PC-3 (cell line): Measurements from ENCODE around the gene TECPR2. TPM values are rescaled to one million over a fixed set of nuclear protein-coding genes. Genes with fewer than 3 reads are reported as not detected.

Source experiments
- ATAC-seq: fragments of 200-7000 bp; cut with Tn5 transposase; 2 replicates; pipeline ENCODE4 v1.9.1; 2020; ENCODE audit warnings: mild to moderate bottlenecking, moderate library complexity
- BruUV-seq: library from RNA; stranded (reverse); fragments of 400-500 nt; replicated peaks from 2 replicates; lab custom pipeline; 2021; lab: Mats Ljungman, UMichigan
- CTCF ChIA-PET: fragments of 300-600 bp; sonication (Branson Sonifier 250); formaldehyde crosslinking; loops from one replicate; lab custom pipeline; 2022; ENCODE audit warnings: antibody characterized with exemption; lab: Charles Lee
- POLR2A ChIA-PET: fragments of 300-600 bp; sonication (Branson Sonifier 250); formaldehyde crosslinking; loops from one replicate; lab custom pipeline; 2022; ENCODE audit warnings: antibody characterized with exemption; ENCODE audit not compliant: unreplicated experiment; lab: Charles Lee
- DNase-seq: peaks from one replicate; pipeline ENCODE4 v3.0.0-alpha.2; 2015
- H2AFZ ChIP-seq: fragments of 300-600 bp; sonication (generic); 2 replicates; pipeline ENCODE4 v1.6.0; 2016; ENCODE audit warnings: antibody characterized with exemption, low read length
- H3F3A ChIP-seq: fragments of 300-600 bp; sonication (generic); one replicate; pipeline ENCODE4 v1.6.0; 2017; ENCODE audit warnings: antibody characterized with exemption, low read length, control low read depth, mild to moderate bottlenecking; ENCODE audit not compliant: unreplicated experiment
- H3K27ac ChIP-seq: fragments of 300-600 bp; sonication (generic); 2 replicates; pipeline ENCODE4 v1.5.1; 2016; ENCODE audit warnings: mild to moderate bottlenecking, low read length
- H3K27me3 ChIP-seq: fragments of 300-600 bp; sonication (generic); 2 replicates; pipeline ENCODE4 v1.6.1; 2016; ENCODE audit warnings: low read length, mixed read lengths
- H3K36me3 ChIP-seq: fragments of 300-600 bp; sonication (generic); 2 replicates; pipeline ENCODE4 v1.6.1; 2016; ENCODE audit warnings: low read depth, mixed run types, low read length, mixed read lengths
- H3K4me1 ChIP-seq: fragments of 300-600 bp; sonication (generic); 2 replicates; pipeline ENCODE4 v1.5.1; 2016; ENCODE audit warnings: low read length; ENCODE audit not compliant: insufficient read depth
- H3K4me2 ChIP-seq: fragments of 300-600 bp; sonication (generic); 2 replicates; pipeline ENCODE4 v1.6.0; 2016; ENCODE audit warnings: low read length
- H3K4me3 ChIP-seq: fragments of 300-600 bp; sonication (generic); 2 replicates; pipeline ENCODE4 v1.5.1; 2016; ENCODE audit warnings: mild to moderate bottlenecking, low read length, mixed read lengths
- H3K79me2 ChIP-seq: fragments of 300-600 bp; sonication (generic); 2 replicates; pipeline ENCODE4 v1.6.1; 2017; ENCODE audit warnings: low read length, mixed read lengths
- H3K9ac ChIP-seq: fragments of 300-600 bp; sonication (generic); 2 replicates; pipeline ENCODE4 v1.6.0; 2016; ENCODE audit warnings: mild to moderate bottlenecking, low read length
- H3K9me2 ChIP-seq: fragments of 300-600 bp; sonication (generic); replicated peaks from 2 replicates; pipeline ENCODE4 v1.6.1; 2016; ENCODE audit warnings: mixed run types, low read length, mixed read lengths
- H3K9me3 ChIP-seq: fragments of 300-600 bp; sonication (generic); 2 replicates; pipeline ENCODE4 v1.6.1; 2016; ENCODE audit warnings: low read length, mixed read lengths
- H4K20me1 ChIP-seq: fragments of 300-600 bp; sonication (generic); 2 replicates; pipeline ENCODE4 v1.6.1; 2016; ENCODE audit warnings: low read length, mixed read lengths
- EZH2 ChIP-seq: fragments of 300-600 bp; sonication (generic); IDR thresholded peaks from one replicate; pipeline ENCODE4 v1.6.1; 2017; ENCODE audit warnings: antibody characterized with exemption, mild to moderate bottlenecking, low read length; ENCODE audit not compliant: unreplicated experiment
- EZH2phosphoT487 ChIP-seq: fragments of 300-600 bp; sonication (generic); IDR thresholded peaks from 2 replicates; pipeline ENCODE4 v1.6.1; 2018; ENCODE audit warnings: mild to moderate bottlenecking, antibody characterized with exemption, low read length, borderline replicate concordance
- intact Hi-C: fragments of 100-400 bp; cut with micrococcal nuclease; formaldehyde crosslinking; loops from 2 replicates; pipeline ENCODE4 v1.9.0; 2023
- total RNA-seq: library from RNA; depleted of rRNA; stranded (reverse); fragments of >200 nt; gene quantifications from 2 replicates; pipeline ENCODE4 v1.2.3, GENCODE V29; 2014
- TF ChIP-seq, protein P1 (sequence below): fragments of 300-600 bp; sonication (generic); conservative IDR thresholded peaks from 2 replicates; pipeline ENCODE4 v1.5.1; 2017; ENCODE audit warnings: antibody characterized with exemption, low read depth, mild to moderate bottlenecking, low read length

TECPR2 gene
- total RNA-seq, 1 experiment from 2014 or later: 15.7 TPM

DNA sequence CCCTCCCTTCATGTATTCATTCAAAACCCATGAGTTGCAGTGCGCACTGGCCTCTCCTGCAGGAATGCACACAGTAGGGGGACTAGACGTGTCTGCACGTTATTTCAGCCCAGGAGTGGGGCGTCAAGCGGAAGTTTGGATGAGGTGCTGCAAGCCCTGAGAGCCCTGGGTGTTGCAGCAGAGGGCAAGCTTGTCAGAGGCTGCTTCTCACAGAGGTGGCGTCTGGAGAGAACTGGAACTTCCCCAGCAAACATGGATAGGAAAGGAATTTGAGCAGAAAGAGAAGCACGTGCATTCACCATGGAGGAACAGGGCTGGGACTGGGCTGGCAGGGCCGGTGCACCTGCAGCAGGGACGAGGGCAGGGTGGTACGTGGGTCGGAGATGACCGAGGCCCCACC, 64.9 kb downstream of the TECPR2 start:
- TF ChIP-seq EZH2phosphoT487: no peak
- TF ChIP-seq, protein P1, sequence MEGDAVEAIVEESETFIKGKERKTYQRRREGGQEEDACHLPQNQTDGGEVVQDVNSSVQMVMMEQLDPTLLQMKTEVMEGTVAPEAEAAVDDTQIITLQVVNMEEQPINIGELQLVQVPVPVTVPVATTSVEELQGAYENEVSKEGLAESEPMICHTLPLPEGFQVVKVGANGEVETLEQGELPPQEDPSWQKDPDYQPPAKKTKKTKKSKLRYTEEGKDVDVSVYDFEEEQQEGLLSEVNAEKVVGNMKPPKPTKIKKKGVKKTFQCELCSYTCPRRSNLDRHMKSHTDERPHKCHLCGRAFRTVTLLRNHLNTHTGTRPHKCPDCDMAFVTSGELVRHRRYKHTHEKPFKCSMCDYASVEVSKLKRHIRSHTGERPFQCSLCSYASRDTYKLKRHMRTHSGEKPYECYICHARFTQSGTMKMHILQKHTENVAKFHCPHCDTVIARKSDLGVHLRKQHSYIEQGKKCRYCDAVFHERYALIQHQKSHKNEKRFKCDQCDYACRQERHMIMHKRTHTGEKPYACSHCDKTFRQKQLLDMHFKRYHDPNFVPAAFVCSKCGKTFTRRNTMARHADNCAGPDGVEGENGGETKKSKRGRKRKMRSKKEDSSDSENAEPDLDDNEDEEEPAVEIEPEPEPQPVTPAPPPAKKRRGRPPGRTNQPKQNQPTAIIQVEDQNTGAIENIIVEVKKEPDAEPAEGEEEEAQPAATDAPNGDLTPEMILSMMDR: no peak
- H2AFZ ChIP-seq: no peak overlapping the region
- H3K4me1 ChIP-seq: no peaks in the 10 kb centered on the region
- ATAC-seq (no peak), DNase-seq (no peak)
- BruUV-seq: no TSS peak
- intact Hi-C loops: no loop called here
- no peaks in the 10 kb centered on the region for H3K9me2 ChIP-seq
- H3K27me3 ChIP-seq: no peaks in the 10 kb centered on the region
- CTCF ChIA-PET: no interaction called here
- POLR2A ChIA-PET: interaction anchor here (0.7 kb wide), 1 partner anchor 76 kb away, joined by 3 read pairs; no protein-coding TSS in a partner anchor
- H3K9me3 ChIP-seq: no peaks in the 10 kb centered on the region
- no peak overlapping the region for H3K9ac ChIP-seq
- no peaks in the 10 kb centered on the region for H3K79me2 ChIP-seq
- H3K4me3 ChIP-seq: no peak overlapping the region
- no peaks in the 10 kb centered on the region for H3F3A ChIP-seq
- H3K27ac ChIP-seq: no peak overlapping the region
- no peaks in the 10 kb centered on the region for H4K20me1 ChIP-seq
- no peak overlapping the region for H3K4me2 ChIP-seq
- H3K36me3 ChIP-seq: peaks cover 8% of the 10 kb centered on the region; the same call in 1 of the 2 replicates

DNA sequence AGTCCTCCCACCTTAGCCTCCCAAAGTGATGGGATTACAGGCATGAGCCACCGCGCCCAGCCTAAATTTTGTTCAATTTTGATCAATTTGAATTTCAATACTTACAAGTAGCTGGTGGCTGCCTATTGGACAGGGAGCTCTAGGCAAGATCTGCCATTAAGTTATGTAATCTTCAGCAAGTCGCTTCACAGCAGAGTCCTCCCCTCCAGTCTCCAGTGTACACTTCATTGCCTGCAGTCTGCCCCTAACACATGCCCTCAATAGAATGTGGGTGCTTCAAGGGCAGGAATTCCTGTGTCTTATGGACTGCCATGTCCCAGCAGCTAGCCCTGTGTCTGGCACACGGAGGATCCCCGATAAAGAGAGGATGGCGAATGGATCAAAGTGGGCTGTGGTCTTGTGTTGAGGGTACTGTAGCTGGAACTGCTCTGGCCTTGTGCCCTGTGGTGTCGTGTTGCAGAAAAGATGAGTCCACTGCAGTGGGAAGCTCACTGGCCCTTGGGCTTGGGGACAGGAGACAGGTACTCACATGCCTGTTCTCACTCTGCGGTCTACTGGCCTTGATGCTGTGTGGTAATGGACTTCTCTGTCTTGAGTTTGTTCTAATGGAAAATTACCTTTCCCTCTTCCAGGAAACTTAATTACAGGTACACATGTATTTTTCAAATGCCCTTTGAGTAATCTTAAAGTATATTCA, 67.6 kb downstream of the TECPR2 start:
- H3K79me2 ChIP-seq: no peaks in the 10 kb centered on the region
- CTCF ChIA-PET: interaction anchor here (0.6 kb wide), 1 partner anchor 149 kb away, joined by 8 read pairs; no protein-coding TSS in a partner anchor
- peaks cover 8% of the 10 kb centered on the region; the same call in 1 of the 2 replicates for H3K36me3 ChIP-seq
- intact Hi-C loops: no loop called here
- H3K4me3 ChIP-seq: no peak overlapping the region
- no peak overlapping the region for H3K9ac ChIP-seq
- no peaks in the 10 kb centered on the region for H3K9me2 ChIP-seq
- BruUV-seq: no TSS peak
- ATAC-seq (peak; percentile 43; the same call in 1 of the 2 replicates), DNase-seq (no peak)
- no peaks in the 10 kb centered on the region for H3F3A ChIP-seq
- no peaks in the 10 kb centered on the region for H3K9me3 ChIP-seq
- H3K4me1 ChIP-seq: no peaks in the 10 kb centered on the region
- POLR2A ChIA-PET: interaction anchor here (0.6 kb wide), 1 partner anchor 46 kb away, joined by 12 read pairs; no protein-coding TSS in a partner anchor
- no peak overlapping the region for H2AFZ ChIP-seq
- no peak overlapping the region for H3K27ac ChIP-seq
- TF ChIP-seq, protein P1: no peak
- no peak for TF ChIP-seq EZH2
- no peak for TF ChIP-seq EZH2phosphoT487
- H4K20me1 ChIP-seq: no peaks in the 10 kb centered on the region
- no peak overlapping the region for H3K4me2 ChIP-seq
- no peaks in the 10 kb centered on the region for H3K27me3 ChIP-seq

DNA sequence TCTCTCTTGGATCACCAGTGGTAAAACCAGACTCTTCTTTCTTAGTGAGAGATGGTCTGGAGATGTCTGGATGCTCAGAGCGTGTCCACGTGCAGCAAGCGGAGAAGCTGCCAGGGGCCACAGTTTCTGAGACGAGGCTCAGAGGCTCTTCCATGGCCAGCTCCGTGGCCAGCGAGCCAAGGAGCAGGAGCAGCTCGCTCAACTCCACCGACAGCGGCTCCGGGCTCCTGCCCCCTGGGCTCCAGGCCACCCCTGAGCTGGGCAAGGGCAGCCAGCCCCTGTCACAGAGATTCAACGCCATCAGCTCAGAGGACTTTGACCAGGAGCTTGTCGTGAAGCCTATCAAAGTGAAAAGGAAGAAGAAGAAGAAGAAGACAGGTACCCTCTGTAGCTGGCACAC, 69.0 kb downstream of the TECPR2 start:
- Histone ChIP-seq H2AFZ (no peak overlapping the region), H3K9me2 (no peaks in the 10 kb centered on the region), H3K4me3 (no peak overlapping the region), H3F3A (no peaks in the 10 kb centered on the region), H3K36me3 (peaks cover 8% of the 10 kb centered on the region; the same call in 1 of the 2 replicates), H4K20me1 (no peaks in the 10 kb centered on the region), H3K9me3 (no peaks in the 10 kb centered on the region), H3K27ac (no peak overlapping the region), H3K27me3 (no peaks in the 10 kb centered on the region), H3K4me1 (no peaks in the 10 kb centered on the region), H3K79me2 (no peaks in the 10 kb centered on the region), H3K4me2 (no peak overlapping the region), H3K9ac (no peak overlapping the region)
- no peak for TF ChIP-seq EZH2phosphoT487
- TF ChIP-seq, protein P1: no peak
- TF ChIP-seq EZH2: no peak
- no peak for DNase-seq
- ChIA-PET POLR2A (interaction anchor here (0.9 kb wide), 1 partner anchor 50 kb away, joined by 10 read pairs; no protein-coding TSS in a partner anchor), CTCF (interaction anchor here (0.6 kb wide), 1 partner anchor 960 kb away, joined by 3 read pairs; no protein-coding TSS in a partner anchor)
- intact Hi-C loops: no loop called here
- ATAC-seq: no peak
- no TSS peak for BruUV-seq
